Skeletal muscle tissue (tissue), 4 donors: ENCODE measurements around the gene C10orf62. TPM values are rescaled to one million over a fixed set of nuclear protein-coding genes. Genes with fewer than 3 reads are reported as not detected.

Experiments
- H3K27ac ChIP-seq: one replicate; pipeline ENCODE4 v1.7.0; 2013; ENCODE audit warnings: mild to moderate bottlenecking, low read depth, low read length, inconsistent platforms
- H3K27me3 ChIP-seq, 3 donors: one replicate each; pipeline ENCODE4 v1.7.0; 2013; ENCODE audit warnings: low read length in 3 of 3; ENCODE audit not compliant: control insufficient read depth in 3 of 3, insufficient read depth in 3 of 3
- H3K36me3 ChIP-seq, 3 donors: one replicate each; pipeline ENCODE4 v1.7.0; 2013; ENCODE audit warnings: low read length in 3 of 3; ENCODE audit not compliant: control insufficient read depth in 3 of 3, insufficient read depth in 3 of 3
- H3K4me1 ChIP-seq, 3 donors: one replicate each; pipeline ENCODE4 v1.7.0; 2013; ENCODE audit warnings: low read length in 3 of 3, mild to moderate bottlenecking in 3 of 3; ENCODE audit not compliant: control insufficient read depth in 3 of 3, insufficient read depth in 3 of 3
- H3K4me3 ChIP-seq, 3 donors: one replicate each; pipeline ENCODE4 v1.7.0; 2013; ENCODE audit warnings: low read length in 3 of 3
- H3K9ac ChIP-seq, 3 donors: one replicate each; pipeline ENCODE4 v1.7.0; 2013; ENCODE audit warnings: low read length in 3 of 3, mild to moderate bottlenecking in 3 of 3, moderate library complexity in 2 of 3, low read depth in 1 of 3
- H3K9me3 ChIP-seq, 3 donors: one replicate each; pipeline ENCODE4 v1.7.0; 2013; ENCODE audit warnings: low read length in 3 of 3; ENCODE audit not compliant: control insufficient read depth in 3 of 3
- total RNA-seq: library from RNA; depleted of rRNA; stranded (reverse); fragments of >200 nt; gene quantifications from one replicate; pipeline ENCODE4 v1.2.3, GENCODE V29; 2014
- donor health status: Osteomylitis.

Gene C10orf62
- total RNA-seq, 1 donor from 2014 or later, result under 0.01 TPM

GRCh38 chr10:97584060-97584797 lies 5.3 kb upstream of the C10orf62 start, which contains the start of gene HOGA1:
TSS of gene HOGA1 (plus strand) at chr10:97584389. CDS start at chr10:97584704, 315 bp downstream.
- H3K9ac ChIP-seq, result peak within 1 kb of the TSS; percentile 13 to 79 (median 69)
- H3K4me3 ChIP-seq, result peak within 1 kb of the TSS; percentile 31 to 61 (median 56)
- H3K9me3 ChIP-seq, result no peaks in the 10 kb centered on the region
- H3K4me1 ChIP-seq, result peaks cover 19 to 72% (median 33%) of the 10 kb centered on the region in 3 donors
- peak within 1 kb of the TSS; percentile 86 for H3K27ac ChIP-seq
- H3K27me3 ChIP-seq, result no peaks in the 10 kb centered on the region
- peaks cover 2 to 12% (median 9%) of the 10 kb centered on the region in 3 donors for H3K36me3 ChIP-seq

- peak overlapping the region; percentile 31 to 61 (median 56) for H3K4me3 ChIP-seq
- peaks cover under 1 to 12% (median 9%) of the 10 kb centered on the region in 3 donors for H3K36me3 ChIP-seq
- peaks cover 19 to 72% (median 33%) of the 10 kb centered on the region in 3 donors for H3K4me1 ChIP-seq
- peak overlapping the region; percentile 13 to 79 (median 69) for H3K9ac ChIP-seq
- peak overlapping the region; percentile 86 for H3K27ac ChIP-seq
- H3K9me3 ChIP-seq, result no peaks in the 10 kb centered on the region
- no peaks in the 10 kb centered on the region for H3K27me3 ChIP-seq
These were observed 4.6 kb upstream of the C10orf62 start for GRCh38 chr10:97584798-97585438.

GRCh38 chr10:97585439-97585811 lies 4.1 kb upstream of the C10orf62 start:
- peak overlapping the region; percentile 86 for H3K27ac ChIP-seq

GRCh38 chr10:97587183-97587582 lies 2.3 kb upstream of the C10orf62 start:
- H3K4me1 ChIP-seq, result peaks cover 17 to 55% (median 25%) of the 10 kb centered on the region in 3 donors
- H3K4me3 ChIP-seq, result no peak overlapping the region
- H3K9ac ChIP-seq, result peak overlapping the region in 1 of 3 donors; percentile 25
- peaks cover 0 to 5% (median 4%) of the 10 kb centered on the region in 3 donors for H3K36me3 ChIP-seq
- no peaks in the 10 kb centered on the region for H3K27me3 ChIP-seq
- no peak overlapping the region for H3K27ac ChIP-seq
- H3K9me3 ChIP-seq, result no peaks in the 10 kb centered on the region

More at GRCh38 chr10:97585439-97585811, 4.1 kb upstream of the C10orf62 start:
- Histone ChIP-seq H3K36me3 (peaks cover 0 to 12% (median 9%) of the 10 kb centered on the region in 3 donors), H3K9me3 (no peaks in the 10 kb centered on the region), H3K4me1 (peaks cover 19 to 68% (median 32%) of the 10 kb centered on the region in 3 donors), H3K9ac (peak overlapping the region in 1 of 3 donors; percentile 79), H3K4me3 (peak overlapping the region in 2 of 3 donors; percentile 56 to 61), H3K27me3 (no peaks in the 10 kb centered on the region)

- Histone ChIP-seq H3K9me3 (no peaks in the 10 kb centered on the region), H3K36me3 (no peaks in the 10 kb centered on the region), H3K9ac (no peak overlapping the region), H3K27me3 (no peaks in the 10 kb centered on the region), H3K27ac (no peak overlapping the region), H3K4me1 (peaks cover 4 to 28% (median 10%) of the 10 kb centered on the region in 3 donors), H3K4me3 (no peak overlapping the region)
These were observed 694 bp downstream of the C10orf62 start for GRCh38 chr10:97590082-97590747.

GRCh38 chr10:97590748-97591495 lies 1.4 kb downstream of the C10orf62 start:
- Histone ChIP-seq H3K36me3 (no peaks in the 10 kb centered on the region), H3K27me3 (no peaks in the 10 kb centered on the region), H3K9me3 (no peaks in the 10 kb centered on the region), H3K4me3 (no peak overlapping the region), H3K27ac (no peak overlapping the region), H3K4me1 (peaks cover 7 to 26% (median 10%) of the 10 kb centered on the region in 3 donors), H3K9ac (no peak overlapping the region)

GRCh38 chr10:97593421-97593820 lies 3.9 kb downstream of the C10orf62 start:
- Histone ChIP-seq H3K9me3 (no peaks in the 10 kb centered on the region), H3K27ac (no peak overlapping the region), H3K9ac (no peak overlapping the region)

GRCh38 chr10:97596101-97597082 lies 6.9 kb downstream of the C10orf62 start:
- Histone ChIP-seq H3K4me1 (peaks cover 33 to 55% (median 49%) of the 10 kb centered on the region in 3 donors), H3K9me3 (no peaks in the 10 kb centered on the region), H3K4me3 (peak overlapping the region in 1 of 3 donors; percentile 41), H3K36me3 (no peaks in the 10 kb centered on the region), H3K27ac (peak overlapping the region; percentile 81), H3K9ac (peak overlapping the region; percentile 16 to 62 (median 41)), H3K27me3 (no peaks in the 10 kb centered on the region)

More at GRCh38 chr10:97593421-97593820, 3.9 kb downstream of the C10orf62 start:
- peaks cover 20 to 30% (median 20%) of the 10 kb centered on the region in 3 donors for H3K4me1 ChIP-seq
- no peaks in the 10 kb centered on the region for H3K27me3 ChIP-seq
- H3K36me3 ChIP-seq, result no peaks in the 10 kb centered on the region
- H3K4me3 ChIP-seq, result no peak overlapping the region
